ENCODE data around the gene RTN1.

The RTN1 gene

GRCh38 chr14:59631237-59631636 is 239.3 kb downstream of the RTN1 start:
- Mint-ChIP-seq H3K4me3 (no peak overlapping the region), H3K27me3 (ENCODE audit: low read depth) (peaks cover 46% of the 10 kb centered on the region), H3K27ac (no peak overlapping the region), H3K36me3 (ENCODE audit: low read depth) (no peaks in the 10 kb centered on the region), H3K9me3 (no peaks in the 10 kb centered on the region), H3K4me1 (ENCODE audit: low read depth) (no peaks in the 10 kb centered on the region)
- DNase-seq (ENCODE audit: low spot score): no peak

GRCh38 chr14:59630288-59630963 is 240.2 kb downstream of the RTN1 start:
- no peaks in the 10 kb centered on the region for H3K36me3 Mint-ChIP-seq (ENCODE audit: low read depth)
- no peaks in the 10 kb centered on the region for H3K9me3 Mint-ChIP-seq
- no peaks in the 10 kb centered on the region for H3K4me1 Mint-ChIP-seq (ENCODE audit: low read depth)
- peaks cover 46% of the 10 kb centered on the region for H3K27me3 Mint-ChIP-seq (ENCODE audit: low read depth)
- no peak overlapping the region for H3K27ac Mint-ChIP-seq
- no peak for DNase-seq (ENCODE audit: low spot score)
- H3K4me3 Mint-ChIP-seq: peak overlapping the region; percentile 30

- H3K27ac Mint-ChIP-seq: no peak overlapping the region
- no peaks in the 10 kb centered on the region for H3K36me3 Mint-ChIP-seq (ENCODE audit: low read depth)
- H3K9me3 Mint-ChIP-seq: no peaks in the 10 kb centered on the region
- H3K4me1 Mint-ChIP-seq (ENCODE audit: low read depth): no peaks in the 10 kb centered on the region
- peaks cover 46% of the 10 kb centered on the region for H3K27me3 Mint-ChIP-seq (ENCODE audit: low read depth)
- DNase-seq (ENCODE audit: low spot score): no peak
- no peak overlapping the region for H3K4me3 Mint-ChIP-seq
Observed at GRCh38 chr14:59629444-59630287, 240.9 kb downstream of the RTN1 start.

GRCh38 chr14:59627011-59627520 is 243.5 kb downstream of the RTN1 start:
- no peak overlapping the region for H3K27ac Mint-ChIP-seq
- no peaks in the 10 kb centered on the region for H3K4me1 Mint-ChIP-seq (ENCODE audit: low read depth)
- no peak for DNase-seq (ENCODE audit: low spot score)
- H3K4me3 Mint-ChIP-seq: no peak overlapping the region
- no peaks in the 10 kb centered on the region for H3K36me3 Mint-ChIP-seq (ENCODE audit: low read depth)
- H3K9me3 Mint-ChIP-seq: no peaks in the 10 kb centered on the region
- peaks cover 44% of the 10 kb centered on the region for H3K27me3 Mint-ChIP-seq (ENCODE audit: low read depth)

GRCh38 chr14:59622631-59623030 is 247.9 kb downstream of the RTN1 start:
- H3K9me3 Mint-ChIP-seq: no peaks in the 10 kb centered on the region
- H3K4me1 Mint-ChIP-seq (ENCODE audit: low read depth): no peaks in the 10 kb centered on the region
- no peak for DNase-seq (ENCODE audit: low spot score)
- no peak overlapping the region for H3K27ac Mint-ChIP-seq
- peaks cover 3% of the 10 kb centered on the region for H3K27me3 Mint-ChIP-seq (ENCODE audit: low read depth)
- no peaks in the 10 kb centered on the region for H3K36me3 Mint-ChIP-seq (ENCODE audit: low read depth)
- H3K4me3 Mint-ChIP-seq: no peak overlapping the region

- H3K27me3 Mint-ChIP-seq (ENCODE audit: low read depth): no peaks in the 10 kb centered on the region
- H3K27ac Mint-ChIP-seq: no peak overlapping the region
- no peaks in the 10 kb centered on the region for H3K4me1 Mint-ChIP-seq (ENCODE audit: low read depth)
- H3K4me3 Mint-ChIP-seq: no peak overlapping the region
- DNase-seq (ENCODE audit: low spot score): no peak
- no peaks in the 10 kb centered on the region for H3K9me3 Mint-ChIP-seq
- no peaks in the 10 kb centered on the region for H3K36me3 Mint-ChIP-seq (ENCODE audit: low read depth)
Observed at GRCh38 chr14:59619061-59619460, 251.5 kb downstream of the RTN1 start.

- Mint-ChIP-seq H3K27ac (no peak overlapping the region), H3K36me3 (ENCODE audit: low read depth) (no peaks in the 10 kb centered on the region), H3K4me1 (ENCODE audit: low read depth) (no peaks in the 10 kb centered on the region), H3K27me3 (ENCODE audit: low read depth) (peaks cover 13% of the 10 kb centered on the region), H3K4me3 (no peak overlapping the region), H3K9me3 (no peaks in the 10 kb centered on the region)
- no peak for DNase-seq (ENCODE audit: low spot score)
Observed at GRCh38 chr14:59601056-59601455, 269.5 kb downstream of the RTN1 start.

GRCh38 chr14:59600211-59600945 is 270.2 kb downstream of the RTN1 start:
- Mint-ChIP-seq H3K4me1 (ENCODE audit: low read depth) (no peaks in the 10 kb centered on the region), H3K36me3 (ENCODE audit: low read depth) (no peaks in the 10 kb centered on the region), H3K9me3 (no peaks in the 10 kb centered on the region), H3K27ac (no peak overlapping the region), H3K27me3 (ENCODE audit: low read depth) (peaks cover 13% of the 10 kb centered on the region), H3K4me3 (no peak overlapping the region)
- no peak for DNase-seq (ENCODE audit: low spot score)

- Mint-ChIP-seq H3K4me3 (no peak overlapping the region), H3K9me3 (no peaks in the 10 kb centered on the region), H3K4me1 (ENCODE audit: low read depth) (no peaks in the 10 kb centered on the region), H3K27ac (no peak overlapping the region), H3K36me3 (ENCODE audit: low read depth) (no peaks in the 10 kb centered on the region), H3K27me3 (ENCODE audit: low read depth) (peaks cover 12% of the 10 kb centered on the region)
- no peak for DNase-seq (ENCODE audit: low spot score)
Observed at GRCh38 chr14:59595071-59595470, 275.5 kb downstream of the RTN1 start.

- Mint-ChIP-seq H3K9me3 (no peaks in the 10 kb centered on the region), H3K4me3 (no peak overlapping the region), H3K27me3 (ENCODE audit: low read depth) (peaks cover 3% of the 10 kb centered on the region), H3K36me3 (ENCODE audit: low read depth) (no peaks in the 10 kb centered on the region), H3K4me1 (ENCODE audit: low read depth) (peaks cover 1% of the 10 kb centered on the region), H3K27ac (no peak overlapping the region)
- DNase-seq (ENCODE audit: low spot score): no peak
Observed at GRCh38 chr14:59591641-59592370, 278.8 kb downstream of the RTN1 start.

GRCh38 chr14:59588101-59588500 is 282.5 kb downstream of the RTN1 start:
- H3K36me3 Mint-ChIP-seq (ENCODE audit: low read depth): no peaks in the 10 kb centered on the region

GRCh38 chr14:59585891-59586554 is 284.6 kb downstream of the RTN1 start:
- Mint-ChIP-seq H3K4me1 (ENCODE audit: low read depth) (peaks cover 8% of the 10 kb centered on the region), H3K27me3 (ENCODE audit: low read depth) (peaks cover 3% of the 10 kb centered on the region), H3K9me3 (no peaks in the 10 kb centered on the region), H3K4me3 (peak overlapping the region; percentile 66), H3K27ac (no peak overlapping the region), H3K36me3 (ENCODE audit: low read depth) (no peaks in the 10 kb centered on the region)
- no peak for DNase-seq (ENCODE audit: low spot score)

More at GRCh38 chr14:59588101-59588500, 282.5 kb downstream of the RTN1 start:
- Mint-ChIP-seq H3K27ac (no peak overlapping the region), H3K27me3 (ENCODE audit: low read depth) (peaks cover 3% of the 10 kb centered on the region), H3K4me3 (no peak overlapping the region), H3K9me3 (no peaks in the 10 kb centered on the region), H3K4me1 (ENCODE audit: low read depth) (peaks cover 8% of the 10 kb centered on the region)
- DNase-seq (ENCODE audit: low spot score): no peak

GRCh38 chr14:59583755-59584154 is 286.8 kb downstream of the RTN1 start:
- Mint-ChIP-seq H3K27me3 (ENCODE audit: low read depth) (no peaks in the 10 kb centered on the region), H3K4me3 (no peak overlapping the region), H3K27ac (no peak overlapping the region), H3K4me1 (ENCODE audit: low read depth) (peaks cover 8% of the 10 kb centered on the region), H3K36me3 (ENCODE audit: low read depth) (no peaks in the 10 kb centered on the region), H3K9me3 (no peaks in the 10 kb centered on the region)
- DNase-seq (ENCODE audit: low spot score): no peak

Data from T-helper 2 cell treated with Interferon-gamma antibody and Interleukin-4, amounts not matched to agents 5 μg/mL and 100 μg/mL, for 36 hours (primary cell).